Smooth muscle cell (in vitro differentiated cells): ENCODE results near the gene ADAMTSL3. TPM values are rescaled to one million over a fixed set of nuclear protein-coding genes. Genes with fewer than 3 reads are reported as not detected.

Experiments
- DNase-seq: peaks from one replicate; lab custom pipeline; 2025; ENCODE audit not compliant: unreplicated experiment; lab: John Stamatoyannopoulos, UW
- H2AFZ ChIP-seq: fragments of 200-600 bp; sonication (generic); 2 replicates; pipeline ENCODE4 v1.6.0; 2016; ENCODE audit warnings: antibody characterized with exemption, low read depth, mild to moderate bottlenecking
- H3F3A ChIP-seq: fragments of 200-600 bp; sonication (generic); 2 replicates; pipeline ENCODE4 v1.6.0; 2017; ENCODE audit warnings: antibody characterized with exemption, low read depth
- H3K27ac ChIP-seq: fragments of 200-600 bp; sonication (generic); 2 replicates; pipeline ENCODE4 v1.5.1; 2016; ENCODE audit warnings: low read depth, mild to moderate bottlenecking
- H3K27me3 ChIP-seq: fragments of 200-600 bp; sonication (generic); 2 replicates; pipeline ENCODE4 v1.6.1; 2016; ENCODE audit warnings: low read depth, mild to moderate bottlenecking
- H3K36me3 ChIP-seq: fragments of 200-600 bp; sonication (generic); 2 replicates; pipeline ENCODE4 v1.5.1; 2016; ENCODE audit warnings: low read depth
- H3K4me1 ChIP-seq: fragments of 200-600 bp; sonication (generic); 2 replicates; pipeline ENCODE4 v1.5.1; 2016; ENCODE audit warnings: low read depth
- H3K4me2 ChIP-seq: fragments of 200-600 bp; sonication (generic); 2 replicates; pipeline ENCODE4 v1.6.0; 2016; ENCODE audit warnings: mild to moderate bottlenecking
- H3K4me3 ChIP-seq: fragments of 200-600 bp; sonication (generic); 2 replicates; pipeline ENCODE4 v1.5.1; 2016; ENCODE audit warnings: mild to moderate bottlenecking
- H3K79me2 ChIP-seq: fragments of 200-600 bp; sonication (generic); 2 replicates; pipeline ENCODE4 v1.6.0; 2016; ENCODE audit warnings: low read depth, mild to moderate bottlenecking
- H3K9ac ChIP-seq: fragments of 200-600 bp; sonication (generic); 2 replicates; pipeline ENCODE4 v1.6.0; 2016; ENCODE audit warnings: low read depth
- H3K9me3 ChIP-seq: fragments of 200-600 bp; sonication (generic); replicated peaks from 2 replicates; pipeline ENCODE4 v1.5.1; 2016; ENCODE audit warnings: low read depth
- H4K20me1 ChIP-seq: fragments of 200-600 bp; sonication (generic); 2 replicates; pipeline ENCODE4 v1.6.0; 2016; ENCODE audit warnings: low read depth
- WGBS: methylation state at CpG from one replicate; pipeline ENCODE4 v1.1.7; 2016; ENCODE audit warnings: low lambda C conversion rate; 5-methylcytosine and 5-hydroxymethylcytosine counted together
- polyA plus RNA-seq: library from polyadenylated mRNA; unstranded; fragments of >200 nt; fragmentation: Nextera tagmentation; extraction: Ambion mirVana; gene quantifications from 2 replicates; pipeline ENCODE4 v1.2.1, GENCODE V29; 2016
- total RNA-seq: library from RNA; depleted of rRNA; stranded (reverse); fragments of >200 nt; gene quantifications from 2 replicates; pipeline ENCODE4 v1.2.3, GENCODE V29; 2014
- TF ChIP-seq, protein P1 (sequence below): fragments of 200-600 bp; sonication (generic); IDR thresholded peaks from 2 replicates; pipeline ENCODE4 v1.5.1; 2017; ENCODE audit warnings: borderline replicate concordance, mild to moderate bottlenecking, antibody characterized with exemption; ENCODE audit not compliant: insufficient read depth, poor library complexity, severe bottlenecking

Gene ADAMTSL3
- total and polyA plus RNA-seq, 2 experiments from 2014 or later, result 0.17 to 0.22 TPM

DNA sequence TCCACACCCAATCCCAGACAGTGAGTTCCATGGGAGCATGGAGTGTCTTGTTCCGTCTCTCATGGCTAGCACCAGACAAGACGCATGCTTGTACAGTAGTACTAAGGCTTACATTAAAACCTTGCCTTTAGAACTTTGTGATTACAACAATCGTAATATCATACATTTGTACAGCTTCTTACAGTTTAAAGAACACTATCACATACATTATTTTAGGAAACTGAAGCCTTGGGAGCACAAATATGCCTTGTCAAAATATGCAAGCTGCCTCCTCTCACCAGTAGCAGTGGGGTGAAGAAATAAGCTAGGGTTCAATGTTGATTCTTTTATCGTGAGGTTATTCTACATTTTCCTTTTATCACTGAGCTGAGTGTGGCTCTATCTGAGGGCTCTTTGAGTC is 36.8 kb downstream of the ADAMTSL3 start:
- H3F3A ChIP-seq, result peaks cover 17% of the 10 kb centered on the region
- no peak overlapping the region for H2AFZ ChIP-seq
- H3K79me2 ChIP-seq, result no peaks in the 10 kb centered on the region
- peaks cover 7% of the 10 kb centered on the region for H3K4me1 ChIP-seq
- TF ChIP-seq, protein P1, sequence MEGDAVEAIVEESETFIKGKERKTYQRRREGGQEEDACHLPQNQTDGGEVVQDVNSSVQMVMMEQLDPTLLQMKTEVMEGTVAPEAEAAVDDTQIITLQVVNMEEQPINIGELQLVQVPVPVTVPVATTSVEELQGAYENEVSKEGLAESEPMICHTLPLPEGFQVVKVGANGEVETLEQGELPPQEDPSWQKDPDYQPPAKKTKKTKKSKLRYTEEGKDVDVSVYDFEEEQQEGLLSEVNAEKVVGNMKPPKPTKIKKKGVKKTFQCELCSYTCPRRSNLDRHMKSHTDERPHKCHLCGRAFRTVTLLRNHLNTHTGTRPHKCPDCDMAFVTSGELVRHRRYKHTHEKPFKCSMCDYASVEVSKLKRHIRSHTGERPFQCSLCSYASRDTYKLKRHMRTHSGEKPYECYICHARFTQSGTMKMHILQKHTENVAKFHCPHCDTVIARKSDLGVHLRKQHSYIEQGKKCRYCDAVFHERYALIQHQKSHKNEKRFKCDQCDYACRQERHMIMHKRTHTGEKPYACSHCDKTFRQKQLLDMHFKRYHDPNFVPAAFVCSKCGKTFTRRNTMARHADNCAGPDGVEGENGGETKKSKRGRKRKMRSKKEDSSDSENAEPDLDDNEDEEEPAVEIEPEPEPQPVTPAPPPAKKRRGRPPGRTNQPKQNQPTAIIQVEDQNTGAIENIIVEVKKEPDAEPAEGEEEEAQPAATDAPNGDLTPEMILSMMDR, result no peak
- no peaks in the 10 kb centered on the region for H3K9me3 ChIP-seq
- WGBS, result 81% methylated on average over 4 of the region's 4 CpGs
- no peak overlapping the region for H3K4me3 ChIP-seq
- no peak overlapping the region for H3K4me2 ChIP-seq
- no peak for DNase-seq
- no peak overlapping the region for H3K27ac ChIP-seq
- no peaks in the 10 kb centered on the region for H3K27me3 ChIP-seq
- no peaks in the 10 kb centered on the region for H3K36me3 ChIP-seq
- H4K20me1 ChIP-seq, result no peaks in the 10 kb centered on the region
- no peak overlapping the region for H3K9ac ChIP-seq

- Histone ChIP-seq H3K4me3 (no peak overlapping the region), H4K20me1 (no peaks in the 10 kb centered on the region), H3K9me3 (no peaks in the 10 kb centered on the region), H3F3A (peaks cover 17% of the 10 kb centered on the region), H2AFZ (no peak overlapping the region), H3K4me1 (peaks cover 10% of the 10 kb centered on the region), H3K79me2 (no peaks in the 10 kb centered on the region), H3K27me3 (no peaks in the 10 kb centered on the region), H3K36me3 (no peaks in the 10 kb centered on the region), H3K27ac (no peak overlapping the region), H3K9ac (no peak overlapping the region), H3K4me2 (peak overlapping the region; percentile 55)
- WGBS, result 49% methylated on average over 10 of the region's 10 CpGs
- TF ChIP-seq, protein P1, result no peak
- DNase-seq, result no peak
These were observed 39.0 kb downstream of the ADAMTSL3 start for GRCh38 chr15:83692746-83693581.

- Histone ChIP-seq H3K9me3 (no peaks in the 10 kb centered on the region), H3K27ac (peak overlapping the region; percentile 53), H3K79me2 (no peaks in the 10 kb centered on the region), H3K4me3 (no peak overlapping the region), H3F3A (peaks cover 17% of the 10 kb centered on the region), H3K4me1 (peaks cover 10% of the 10 kb centered on the region), H3K27me3 (no peaks in the 10 kb centered on the region), H2AFZ (peak overlapping the region; percentile 59), H3K36me3 (no peaks in the 10 kb centered on the region), H3K4me2 (peak overlapping the region; percentile 76), H4K20me1 (no peaks in the 10 kb centered on the region), H3K9ac (no peak overlapping the region)
- TF ChIP-seq, protein P1, result no peak
- DNase-seq, result no peak
- WGBS, result 9% methylated on average over 9 of the region's 9 CpGs
These were observed 40.1 kb downstream of the ADAMTSL3 start for GRCh38 chr15:83694015-83694414.

GRCh38 chr15:83694536-83694935 is 40.6 kb downstream of the ADAMTSL3 start:
- Histone ChIP-seq H3K4me3 (no peak overlapping the region), H4K20me1 (no peaks in the 10 kb centered on the region), H3K27ac (peak overlapping the region; percentile 53), H3K27me3 (no peaks in the 10 kb centered on the region), H3K9me3 (no peaks in the 10 kb centered on the region), H3K4me1 (peaks cover 10% of the 10 kb centered on the region), H3K36me3 (no peaks in the 10 kb centered on the region), H3K4me2 (peak overlapping the region; percentile 76), H2AFZ (peak overlapping the region; percentile 59), H3K9ac (no peak overlapping the region), H3F3A (peaks cover 17% of the 10 kb centered on the region), H3K79me2 (no peaks in the 10 kb centered on the region)
- DNase-seq, result no peak
- 58% methylated on average over 5 of the region's 5 CpGs for WGBS
- TF ChIP-seq, protein P1, result no peak
